ENCODE data around the gene L3MBTL2. TPM values are rescaled to one million over a fixed set of nuclear protein-coding genes. Genes with fewer than 3 reads are reported as not detected.
A peak's percentile ranks its signal among the peaks of the same experiment; 100 is the strongest.
"Not testable (repeated sequence)": the region's sequence is repeated elsewhere in the genome, so short reads cannot be mapped to it uniquely, and the experiment has no call there.

Gene L3MBTL2
- total and polyA plus RNA-seq, 10 donors: 11.4 to 33.8 (median 22.6) TPM

DNA sequence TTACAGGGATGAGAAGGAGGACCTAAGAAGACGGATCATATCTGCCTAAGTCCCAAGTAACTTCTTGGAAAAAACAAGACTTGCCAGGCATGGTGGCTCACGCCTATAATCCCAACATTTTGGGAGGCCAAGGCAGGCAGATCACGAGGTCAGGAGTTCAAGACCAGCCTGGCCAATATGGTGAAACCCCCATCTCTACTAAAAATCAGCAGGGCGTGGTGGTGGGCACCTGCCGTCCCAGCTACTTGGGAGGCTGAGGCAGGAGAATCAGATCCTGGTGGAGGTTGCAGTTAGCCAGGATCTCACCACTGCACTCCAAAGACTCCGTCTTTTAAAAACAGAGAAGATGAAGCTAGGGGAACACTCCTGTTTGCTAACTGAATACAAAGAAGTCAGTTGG is 24.8 kb upstream of the L3MBTL2 start:
- H3K4me3 ChIP-seq; intact Hi-C loops (cut with DNase I; ENCODE audit: low total_unique reads); H3K4me1 ChIP-seq; H3K27ac ChIP-seq; H3K9me3 ChIP-seq; H3K27me3 ChIP-seq (replicated peaks in 1 of 7); DNase-seq: not testable (repeated sequence)
- peak in 2 of 3 donors; percentile 29 to 40 for TF ChIP-seq POLR2AphosphoS5 (IDR thresholded peaks at IDR 0.05)
- 91 to 98% (median 94%) methylated on average over 6 of the region's 6 CpGs for WGBS, 5 donors
- peaks cover 5 to 54% (median 43%) of the 10 kb centered on the region in 6 donors for H3K36me3 ChIP-seq

DNA sequence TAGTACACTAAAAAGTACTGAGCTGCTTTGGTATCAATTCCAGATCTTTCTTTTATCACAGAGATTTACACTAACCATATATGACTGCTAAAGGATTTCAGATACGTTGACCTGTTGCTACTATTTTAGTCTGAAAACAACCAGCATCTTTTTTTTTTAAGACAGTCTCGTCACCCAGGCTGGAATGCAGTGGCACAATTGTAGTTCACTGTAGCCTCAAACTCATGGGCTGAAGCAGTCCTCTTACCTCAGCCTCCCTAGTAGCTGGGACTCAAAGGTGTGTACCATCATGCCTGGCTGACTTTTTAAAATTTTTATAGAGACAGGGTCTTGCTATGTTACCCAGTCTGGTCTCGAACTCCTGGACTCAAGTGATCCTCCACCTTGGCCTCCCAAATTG is 24.2 kb upstream of the L3MBTL2 start:
- Histone ChIP-seq H3K9me3 (no peaks in the 10 kb centered on the region), H3K4me3 (no peak overlapping the region), H3K27me3 (replicated peaks in 1 of 7) (no peaks in the 10 kb centered on the region), H3K36me3 (peaks cover 5 to 48% (median 37%) of the 10 kb centered on the region in 6 donors), H3K27ac (no peak overlapping the region), H3K4me1 (peaks cover 0 to 7% (median 0%) of the 10 kb centered on the region in 6 donors)
- TF ChIP-seq, protein P1, sequence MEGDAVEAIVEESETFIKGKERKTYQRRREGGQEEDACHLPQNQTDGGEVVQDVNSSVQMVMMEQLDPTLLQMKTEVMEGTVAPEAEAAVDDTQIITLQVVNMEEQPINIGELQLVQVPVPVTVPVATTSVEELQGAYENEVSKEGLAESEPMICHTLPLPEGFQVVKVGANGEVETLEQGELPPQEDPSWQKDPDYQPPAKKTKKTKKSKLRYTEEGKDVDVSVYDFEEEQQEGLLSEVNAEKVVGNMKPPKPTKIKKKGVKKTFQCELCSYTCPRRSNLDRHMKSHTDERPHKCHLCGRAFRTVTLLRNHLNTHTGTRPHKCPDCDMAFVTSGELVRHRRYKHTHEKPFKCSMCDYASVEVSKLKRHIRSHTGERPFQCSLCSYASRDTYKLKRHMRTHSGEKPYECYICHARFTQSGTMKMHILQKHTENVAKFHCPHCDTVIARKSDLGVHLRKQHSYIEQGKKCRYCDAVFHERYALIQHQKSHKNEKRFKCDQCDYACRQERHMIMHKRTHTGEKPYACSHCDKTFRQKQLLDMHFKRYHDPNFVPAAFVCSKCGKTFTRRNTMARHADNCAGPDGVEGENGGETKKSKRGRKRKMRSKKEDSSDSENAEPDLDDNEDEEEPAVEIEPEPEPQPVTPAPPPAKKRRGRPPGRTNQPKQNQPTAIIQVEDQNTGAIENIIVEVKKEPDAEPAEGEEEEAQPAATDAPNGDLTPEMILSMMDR (IDR thresholded peaks at IDR 0.05 in 8 of 11, conservative IDR thresholded peaks at IDR 0.05 in 3 of 11): no peak
- TF ChIP-seq POLR2AphosphoS5 (IDR thresholded peaks at IDR 0.05): no peak
- no peak for TF ChIP-seq POLR2A (IDR thresholded peaks at IDR 0.05)
- intact Hi-C loops (cut with DNase I; ENCODE audit: low total_unique reads): no loop called here
- 80 to 92% (median 92%) methylated on average over 3 of the region's 3 CpGs for WGBS, 5 donors
- no peak for DNase-seq

DNA sequence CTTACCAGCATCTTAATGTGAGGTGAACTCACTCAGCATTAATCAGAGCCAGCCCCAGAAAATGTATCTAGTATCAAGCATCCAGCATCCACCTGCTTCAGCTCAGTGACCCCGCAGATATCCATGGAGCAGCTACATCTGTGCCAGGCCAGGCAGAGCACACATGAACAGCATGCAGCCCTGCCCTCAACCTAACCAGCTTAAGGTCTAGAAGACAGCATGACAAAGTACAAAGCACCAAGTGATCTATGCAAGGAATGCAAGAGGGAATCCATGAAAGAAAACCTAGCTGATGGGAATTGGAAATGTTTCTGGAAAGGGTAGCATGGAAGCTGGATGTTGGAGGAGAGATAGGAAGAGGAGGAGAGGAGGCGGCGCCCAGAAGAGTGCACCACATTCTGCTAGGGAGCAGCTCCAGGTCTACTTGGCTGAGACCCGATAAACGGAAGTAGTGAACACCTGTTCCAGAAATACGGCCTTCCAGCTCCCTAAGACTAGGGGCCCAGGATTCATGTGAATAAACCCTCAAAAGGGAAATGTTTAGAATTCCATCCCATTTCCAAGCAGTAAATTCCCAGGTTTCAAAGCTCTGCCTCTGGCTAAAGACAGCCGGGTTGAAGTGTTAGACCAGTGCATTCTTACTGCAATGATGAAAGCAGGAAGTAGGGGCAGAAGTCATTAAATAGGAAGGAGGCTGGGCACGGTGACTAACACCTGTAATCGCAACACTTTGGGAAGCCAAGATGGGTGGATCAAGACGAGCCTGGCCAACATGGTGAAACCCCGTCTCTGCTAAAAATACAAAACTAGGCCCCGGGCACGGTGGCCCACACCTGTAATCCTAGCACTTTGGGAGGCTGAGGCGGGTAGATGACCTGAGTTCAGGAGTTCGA is 23.5 kb upstream of the L3MBTL2 start:
- H3K27ac ChIP-seq: peak overlapping the region in 3 of 8 donors; percentile 14 to 45 (median 38)
- no peaks in the 10 kb centered on the region for H3K27me3 ChIP-seq (replicated peaks in 1 of 7)
- no peak for DNase-seq
- H3K36me3 ChIP-seq: peaks cover 4 to 42% (median 30%) of the 10 kb centered on the region in 6 donors
- H3K4me1 ChIP-seq: peaks cover 0 to 7% (median 0%) of the 10 kb centered on the region in 6 donors
- intact Hi-C loops (cut with DNase I; ENCODE audit: low total_unique reads): no loop called here
- no peaks in the 10 kb centered on the region for H3K9me3 ChIP-seq
- 65 to 88% (median 79%) methylated on average over 15 of the region's 15 CpGs for WGBS, 5 donors
- no peak overlapping the region for H3K4me3 ChIP-seq
- no peak for TF ChIP-seq POLR2A (IDR thresholded peaks at IDR 0.05)
- TF ChIP-seq, protein P1 (IDR thresholded peaks at IDR 0.05 in 8 of 11, conservative IDR thresholded peaks at IDR 0.05 in 3 of 11): no peak
- peak in 2 of 3 donors; percentile 23 to 49 for TF ChIP-seq POLR2AphosphoS5 (IDR thresholded peaks at IDR 0.05)

DNA sequence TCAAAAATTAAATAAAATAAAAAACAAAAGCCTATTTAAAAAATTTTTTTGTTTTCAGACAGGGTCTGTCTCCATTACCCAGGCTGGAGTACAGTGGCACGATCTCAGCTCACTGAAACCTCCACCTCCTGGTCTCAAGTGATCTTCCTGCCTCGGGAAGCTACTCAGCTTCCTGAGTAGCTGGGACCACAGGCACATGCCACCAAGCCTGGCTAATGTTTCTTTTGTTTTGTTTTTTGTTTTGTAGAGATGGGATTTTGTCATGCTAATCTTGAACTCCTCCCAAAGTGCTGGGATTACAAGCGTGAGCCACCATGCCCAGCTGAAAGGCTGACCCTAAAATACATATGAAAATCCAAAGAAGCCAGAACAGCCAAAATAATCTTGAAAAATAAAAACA is 20.4 kb upstream of the L3MBTL2 start:
- WGBS, 5 donors: 35 to 39% (median 38%) methylated on average over 3 of the region's 3 CpGs
- DNase-seq: no peak

More for the DNA sequence above, 20.4 kb upstream of the L3MBTL2 start:
- TF ChIP-seq POLR2A (IDR thresholded peaks at IDR 0.05) (no peak), POLR2AphosphoS5 (IDR thresholded peaks at IDR 0.05) (no peak)
- TF ChIP-seq, protein P1 (IDR thresholded peaks at IDR 0.05 in 8 of 11, conservative IDR thresholded peaks at IDR 0.05 in 3 of 11): no peak
- Histone ChIP-seq H3K36me3 (peaks cover 0 to 11% (median 3%) of the 10 kb centered on the region in 6 donors), H3K4me1 (peaks cover 0 to 7% (median 0%) of the 10 kb centered on the region in 6 donors), H3K9me3 (no peaks in the 10 kb centered on the region), H3K27me3 (replicated peaks in 1 of 7) (no peaks in the 10 kb centered on the region), H3K27ac (no peak overlapping the region), H3K4me3 (no peak overlapping the region)
- intact Hi-C loops (cut with DNase I; ENCODE audit: low total_unique reads): no loop called here

Data from spleen (tissue), 11 donors.